HG03025 (cell line): ENCODE results near the gene FAM110A.

Source experiments
- ATAC-seq: cut with Tn5 transposase; IDR thresholded peaks from one replicate; pipeline ENCODE4 v1.9.1; 2021; ENCODE audit warnings: mild to moderate bottlenecking, moderate library complexity; ENCODE audit not compliant: unreplicated experiment, low FRiP score

The FAM110A gene

GRCh38 chr20:869606-870005, 36.1 kb downstream of the FAM110A start:
- no peak for ATAC-seq

DNA sequence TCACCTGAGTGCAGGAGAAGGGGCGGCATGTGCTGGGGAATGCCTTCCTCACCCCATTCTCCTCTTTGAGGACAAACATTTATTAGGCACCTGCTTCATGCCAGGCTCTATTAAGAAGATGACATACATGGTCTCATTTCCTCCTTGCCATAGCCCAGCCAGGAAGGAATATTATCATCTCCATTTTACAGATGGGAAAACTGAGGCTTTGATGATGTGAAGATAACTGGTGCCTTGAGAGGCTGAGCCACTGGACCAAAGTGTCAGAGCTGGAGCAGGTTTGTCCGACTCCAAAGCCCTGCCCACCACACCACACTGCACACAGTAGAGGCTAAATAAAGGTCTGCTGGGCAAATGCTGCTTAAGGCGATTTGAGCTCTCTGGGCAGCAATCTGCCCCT, 37.2 kb downstream of the FAM110A start:
- no peak for ATAC-seq

GRCh38 chr20:871436-871835, 37.9 kb downstream of the FAM110A start:
- no peak for ATAC-seq

DNA sequence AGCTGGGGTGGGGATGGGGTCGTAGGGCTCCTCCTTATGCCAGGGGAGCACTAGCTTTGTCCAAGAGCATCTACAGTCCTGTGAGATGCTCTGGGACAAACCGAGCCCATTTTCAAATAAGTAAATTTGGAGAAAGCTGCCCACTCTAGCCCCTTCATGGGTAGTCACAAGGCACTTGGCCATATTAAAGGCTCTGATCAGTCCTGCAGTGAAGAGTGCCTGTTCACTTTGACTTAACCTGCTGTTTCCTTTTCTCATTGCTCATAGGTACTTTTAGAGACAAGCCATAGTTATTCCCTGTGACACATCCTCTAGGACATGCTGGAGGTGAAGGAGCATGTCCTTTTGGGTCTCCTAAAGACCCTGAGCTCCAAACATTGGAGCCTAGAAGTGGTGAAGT, 38.4 kb downstream of the FAM110A start:
- no peak for ATAC-seq

DNA sequence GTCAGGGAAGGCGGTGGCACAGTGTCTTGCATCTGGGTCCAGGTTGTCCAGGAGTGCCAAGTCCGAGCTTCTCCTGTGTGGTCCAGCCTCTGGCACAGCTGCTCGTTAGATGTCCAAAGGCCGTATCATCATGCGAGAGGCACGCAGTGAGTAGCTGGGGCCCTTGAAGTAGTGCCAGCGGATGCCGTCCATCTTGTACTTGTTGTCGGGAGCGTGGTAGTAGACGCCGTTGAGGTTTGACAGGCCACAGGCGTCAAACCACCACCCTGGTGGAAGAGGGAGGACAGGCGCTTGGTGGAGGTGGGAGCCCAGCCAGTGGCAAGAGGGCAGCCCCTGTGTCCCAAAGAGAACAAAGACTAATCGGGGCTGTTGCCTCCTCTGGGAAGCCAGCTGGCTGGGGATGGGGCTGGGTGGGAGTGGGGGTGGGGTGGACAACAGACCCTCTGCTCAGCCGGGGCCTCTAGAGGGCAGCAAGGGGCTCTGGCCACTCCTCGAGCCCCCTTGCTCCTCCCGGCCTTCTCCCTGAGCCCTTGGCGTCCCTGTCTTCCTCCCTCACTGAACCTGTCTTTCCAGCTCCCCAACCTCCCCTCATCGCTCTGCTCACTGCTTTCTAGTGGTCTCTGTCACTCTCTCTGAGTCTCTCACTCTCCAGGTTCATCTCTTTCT, 39.5 kb downstream of the FAM110A start:
- no peak for ATAC-seq

GRCh38 chr20:873875-874607, 40.5 kb downstream of the FAM110A start:
- no peak for ATAC-seq

GRCh38 chr20:875115-875514, 41.6 kb downstream of the FAM110A start:
- ATAC-seq: no peak

DNA sequence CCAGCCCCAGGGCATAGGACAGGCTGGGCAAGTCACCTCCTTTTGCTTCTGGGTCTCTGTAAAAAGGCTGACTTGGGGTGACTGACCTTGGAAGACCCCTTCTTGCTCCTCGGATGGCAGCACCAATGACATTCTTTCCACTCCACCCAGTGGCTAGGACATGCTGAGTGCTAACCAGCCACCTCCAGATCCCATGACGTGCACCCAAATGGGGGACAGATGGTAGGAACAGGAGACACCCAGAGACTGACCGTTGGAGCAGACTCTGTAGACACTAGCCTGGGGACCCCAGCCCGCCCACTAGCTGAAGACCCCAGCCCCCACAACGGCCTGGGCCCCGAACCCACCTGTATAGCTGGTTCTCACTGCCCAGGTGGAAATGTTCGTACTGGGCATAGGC, 44.3 kb downstream of the FAM110A start:
- ATAC-seq: no peak

DNA sequence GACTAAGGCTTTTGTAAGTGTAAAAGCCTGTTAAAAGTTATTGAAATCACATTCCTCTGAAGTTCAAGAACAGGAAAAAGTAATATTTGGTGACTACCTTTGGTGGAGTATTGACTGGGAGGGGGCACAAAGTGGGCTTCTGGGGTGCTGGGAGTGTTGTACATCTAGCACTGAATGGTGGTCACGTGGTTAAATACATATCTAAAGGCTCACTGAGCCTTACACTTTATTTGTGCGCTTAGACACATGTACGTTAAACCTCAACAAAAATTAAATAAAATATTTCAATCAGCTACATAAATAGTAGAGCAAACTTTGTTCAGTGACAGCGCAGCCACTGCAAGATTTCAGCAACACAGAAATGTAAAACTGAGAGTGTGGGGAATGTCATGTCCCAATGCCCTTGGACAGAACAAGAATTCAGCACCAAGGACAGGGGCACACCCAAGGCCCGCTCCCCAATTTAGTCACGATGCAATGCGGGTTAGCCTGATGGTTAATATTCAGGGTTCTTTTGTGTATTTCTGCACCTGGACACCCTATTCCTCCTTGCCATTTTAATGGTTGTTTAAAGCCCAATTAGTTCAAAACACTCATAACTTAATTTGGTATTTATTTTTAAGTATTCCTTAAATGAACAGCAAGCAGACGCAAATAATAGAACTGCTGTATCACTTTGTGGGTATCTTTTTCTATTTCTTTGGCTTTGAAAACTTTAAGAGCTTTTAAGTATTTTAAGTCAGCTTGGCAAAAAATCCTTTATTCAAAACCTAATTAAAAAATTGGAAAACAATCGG, 45.2 kb downstream of the FAM110A start:
- ATAC-seq: no peak

- no peak for ATAC-seq
Measured at GRCh38 chr20:879626-880025, 46.1 kb downstream of the FAM110A start.

DNA sequence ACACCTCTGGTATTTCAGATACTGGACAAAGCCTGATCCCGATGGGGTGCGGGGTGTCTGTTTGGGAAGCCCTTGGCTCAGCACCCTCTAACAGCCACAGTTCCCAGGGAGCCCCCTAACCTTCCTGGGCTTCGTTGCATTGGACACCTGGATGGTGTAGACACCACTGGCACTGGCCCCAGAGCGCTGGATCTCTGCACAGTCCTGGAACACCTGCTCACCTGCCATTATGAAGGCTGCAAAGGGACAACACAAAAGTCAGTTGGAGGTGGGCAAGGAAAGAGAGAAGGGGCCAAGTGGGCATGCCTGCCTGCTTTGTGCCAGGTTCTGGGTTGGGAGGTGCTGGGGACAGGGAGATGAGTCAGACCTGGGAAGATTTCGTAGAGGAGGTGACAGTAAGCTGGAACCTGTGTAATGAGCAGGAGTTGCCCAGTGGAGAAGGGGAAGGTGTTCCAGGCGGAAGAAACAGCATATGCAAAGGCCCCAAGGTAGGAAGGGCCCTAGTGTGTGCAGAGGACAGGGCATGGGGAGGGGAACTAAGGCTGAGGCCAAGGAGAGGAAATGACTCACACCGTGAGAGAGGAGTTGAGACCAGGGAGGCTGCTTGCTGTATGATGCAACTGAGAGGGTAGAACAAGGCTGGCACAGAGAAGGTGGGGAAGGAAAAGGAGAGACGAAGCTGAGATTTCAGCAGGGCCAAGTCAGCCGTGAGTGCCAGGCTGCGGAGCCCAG, 47.7 kb downstream of the FAM110A start:
- no peak for ATAC-seq

- no peak for ATAC-seq
Measured at GRCh38 chr20:881783-882144, 48.2 kb downstream of the FAM110A start.

DNA sequence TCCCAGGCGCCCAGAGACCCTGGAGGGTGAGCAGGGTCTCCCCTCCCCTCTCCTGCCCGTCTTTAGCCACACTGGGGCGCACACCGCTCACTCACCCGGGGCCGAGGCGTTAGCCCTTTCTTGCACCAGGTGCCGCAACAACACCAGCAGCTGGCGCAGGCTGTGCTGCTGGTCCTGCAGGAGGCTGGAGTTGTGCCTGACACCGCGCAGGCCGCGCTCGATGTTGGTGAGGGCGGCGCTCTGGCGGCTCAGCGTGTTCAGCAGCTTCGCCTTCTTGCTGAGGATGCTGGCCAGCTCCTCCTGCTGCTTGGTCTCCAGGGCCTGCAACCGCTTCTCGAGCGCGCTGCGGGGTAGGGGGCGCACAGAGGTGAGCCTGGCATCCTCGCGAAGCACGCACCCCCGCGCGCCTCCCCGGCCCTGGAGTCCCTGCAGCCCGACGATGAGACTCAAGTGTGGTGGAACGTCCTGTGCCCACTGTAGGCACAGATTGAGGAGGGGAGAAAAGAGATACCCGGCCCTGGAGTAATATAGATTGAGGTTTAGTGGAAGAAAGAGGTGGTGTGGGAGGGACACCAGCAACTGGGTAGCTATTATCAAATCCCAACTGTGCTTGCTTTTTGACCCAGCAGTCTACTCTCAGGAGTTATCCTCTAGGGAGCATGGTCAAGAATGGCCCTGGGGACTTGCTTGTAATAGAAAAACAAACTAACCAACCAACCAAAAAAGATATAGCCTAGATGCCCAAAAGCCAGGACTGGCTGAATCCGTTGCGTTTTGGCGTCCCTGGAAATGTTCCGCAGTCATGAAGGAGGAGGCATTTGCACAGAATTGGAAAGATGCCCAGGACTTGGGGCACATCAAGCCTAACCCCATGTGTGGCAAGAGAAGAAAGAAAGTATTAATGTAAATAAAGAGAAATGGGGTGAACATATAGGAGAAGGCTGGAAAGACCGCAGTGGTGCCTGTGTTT, 51.8 kb downstream of the FAM110A start:
- ATAC-seq: no peak

GRCh38 chr20:887137-887536, 53.6 kb downstream of the FAM110A start:
- ATAC-seq: no peak

GRCh38 chr20:888057-888456, 54.5 kb downstream of the FAM110A start:
- ATAC-seq: no peak

- ATAC-seq: no peak
Measured at GRCh38 chr20:889106-889505, 55.6 kb downstream of the FAM110A start.

DNA sequence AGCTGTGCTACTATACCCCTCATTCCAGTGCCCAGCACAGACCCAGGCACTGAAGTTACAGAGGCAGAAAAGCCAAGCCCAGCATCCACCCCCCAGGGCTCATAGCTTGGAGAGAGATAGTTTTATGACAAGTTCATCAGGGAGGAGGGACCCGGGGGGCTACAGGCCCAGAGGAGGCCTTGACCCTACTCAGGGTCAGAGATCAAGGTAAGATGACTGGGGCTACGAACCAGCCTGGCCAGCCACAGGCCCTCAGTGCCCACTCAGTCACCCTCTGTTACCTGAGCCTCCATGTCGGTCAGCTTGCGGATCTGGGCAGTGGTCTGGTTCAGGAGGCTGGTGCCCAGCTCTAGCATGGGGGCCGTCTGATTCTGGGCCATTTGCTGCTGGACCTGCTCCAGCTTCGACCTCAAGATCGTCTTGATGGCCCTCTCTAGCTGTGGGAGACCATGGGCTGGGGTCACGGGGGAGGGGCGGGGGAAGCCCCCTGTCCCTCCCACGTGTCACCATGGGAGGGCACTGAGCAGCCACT, 56.5 kb downstream of the FAM110A start:
- no peak for ATAC-seq

GRCh38 chr20:890666-891057, 57.1 kb downstream of the FAM110A start:
- ATAC-seq: no peak

DNA sequence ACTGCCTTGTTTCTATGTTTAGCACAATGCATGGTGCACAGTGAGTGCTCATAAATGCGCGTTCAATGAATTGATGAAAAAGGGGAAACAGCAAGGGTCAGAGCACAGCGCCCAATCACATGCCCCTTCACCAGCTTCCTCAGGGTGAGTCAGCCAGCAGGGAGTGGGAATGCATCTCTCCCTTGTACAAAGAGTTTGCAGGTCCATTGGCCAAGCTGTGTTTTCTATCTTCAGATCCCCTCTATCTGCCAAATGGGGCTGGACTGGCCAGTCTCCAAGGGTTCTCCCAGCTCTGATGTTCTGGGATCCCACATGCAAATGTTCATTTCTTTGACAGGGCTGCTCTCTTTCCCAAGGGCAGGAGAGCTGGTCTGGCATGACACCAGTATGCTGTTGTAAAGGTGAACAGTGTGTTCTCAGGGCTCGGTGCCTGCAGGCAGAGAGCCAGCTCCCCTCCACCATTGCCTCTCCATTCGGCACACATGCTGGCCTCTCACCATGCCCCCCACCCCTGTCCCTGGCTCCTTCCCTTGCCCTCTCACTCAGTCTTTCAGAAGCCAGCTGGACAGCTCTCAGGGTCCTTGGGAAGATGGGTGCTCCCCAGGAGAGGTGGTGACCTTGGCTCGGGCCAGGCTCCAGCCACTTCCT, 57.7 kb downstream of the FAM110A start:
- no peak for ATAC-seq
